Right atrium auricular region (tissue), 2 donors: ENCODE data around the gene ERBB4. TPM values are rescaled to one million over a fixed set of nuclear protein-coding genes. Genes with fewer than 3 reads are reported as not detected.

Experiments
- DNase-seq: peaks from one replicate; pipeline ENCODE4 v3.0.0-alpha.2; 2019; ENCODE audit warnings: low spot score
- H3K27ac ChIP-seq, 2 donors: fragments of 200-600 bp; sonication (generic); 1 replicate in 1 of 2; 2 replicates in 1 of 2; pipeline ENCODE4 v1.5.1; 2016 to 2019
- H3K27me3 ChIP-seq, 2 donors: fragments of 200-600 bp; sonication (generic); one replicate each; pipeline versions ENCODE4 v1.5.1 to v1.6.0; 2017 to 2019
- H3K36me3 ChIP-seq: fragments of 200-600 bp; sonication (generic); one replicate; pipeline ENCODE4 v1.5.1; 2016
- H3K4me1 ChIP-seq, 2 donors: fragments of 200-600 bp; sonication (generic); one replicate each; pipeline versions ENCODE4 v1.5.1 to v1.6.0; 2017 to 2019
- H3K4me3 ChIP-seq, 2 donors: fragments of 200-600 bp; sonication (generic); 1 replicate in 1 of 2; 2 replicates in 1 of 2; pipeline ENCODE4 v1.5.1; 2017 to 2019; ENCODE audit warnings: mild to moderate bottlenecking in 1 of 2, moderate library complexity in 1 of 2
- H3K9me3 ChIP-seq, 2 donors: fragments of 200-600 bp; sonication (generic); one replicate each; pipeline ENCODE4 v1.5.1; 2019
- total RNA-seq, 2 donors: library from RNA; depleted of rRNA; stranded (reverse); fragments of >200 nt; gene quantifications; one replicate each; pipeline ENCODE4 v1.1.0, GENCODE V29; 2016
- TF ChIP-seq, protein P1 (sequence below), 2 donors: fragments of 200-600 bp; sonication (generic); IDR thresholded peaks; one replicate each; pipeline ENCODE4 v1.5.1; 2019; ENCODE audit warnings: antibody characterized with exemption in 2 of 2

Gene ERBB4
- total RNA-seq, 2 donors from 2014 or later: 12.4 to 22.4 TPM

DNA sequence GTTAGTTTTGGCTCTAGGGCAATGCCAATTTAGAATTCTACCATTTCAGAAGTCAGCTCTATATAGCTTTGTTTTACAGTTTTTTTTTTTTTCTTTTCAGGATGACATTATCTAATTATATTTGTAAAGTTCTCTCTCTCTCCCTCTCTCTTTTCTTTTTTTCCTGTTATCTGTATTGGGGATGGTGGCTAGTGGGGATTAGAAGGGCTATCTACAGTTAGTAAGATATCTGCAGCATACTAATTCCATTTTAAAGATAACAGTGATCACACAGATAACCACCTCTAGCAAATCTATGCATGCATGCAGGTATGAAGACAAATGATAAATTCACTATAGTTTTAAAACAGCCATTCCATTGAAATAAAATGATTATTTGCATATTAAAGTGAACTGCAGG lies 438.9 kb downstream of the ERBB4 start:
- Histone ChIP-seq H3K4me3 (no peak overlapping the region), H3K9me3 (no peaks in the 10 kb centered on the region), H3K4me1 (no peaks in the 10 kb centered on the region), H3K27ac (no peak overlapping the region), H3K36me3 (no peaks in the 10 kb centered on the region), H3K27me3 (no peaks in the 10 kb centered on the region)
- TF ChIP-seq, protein P1, sequence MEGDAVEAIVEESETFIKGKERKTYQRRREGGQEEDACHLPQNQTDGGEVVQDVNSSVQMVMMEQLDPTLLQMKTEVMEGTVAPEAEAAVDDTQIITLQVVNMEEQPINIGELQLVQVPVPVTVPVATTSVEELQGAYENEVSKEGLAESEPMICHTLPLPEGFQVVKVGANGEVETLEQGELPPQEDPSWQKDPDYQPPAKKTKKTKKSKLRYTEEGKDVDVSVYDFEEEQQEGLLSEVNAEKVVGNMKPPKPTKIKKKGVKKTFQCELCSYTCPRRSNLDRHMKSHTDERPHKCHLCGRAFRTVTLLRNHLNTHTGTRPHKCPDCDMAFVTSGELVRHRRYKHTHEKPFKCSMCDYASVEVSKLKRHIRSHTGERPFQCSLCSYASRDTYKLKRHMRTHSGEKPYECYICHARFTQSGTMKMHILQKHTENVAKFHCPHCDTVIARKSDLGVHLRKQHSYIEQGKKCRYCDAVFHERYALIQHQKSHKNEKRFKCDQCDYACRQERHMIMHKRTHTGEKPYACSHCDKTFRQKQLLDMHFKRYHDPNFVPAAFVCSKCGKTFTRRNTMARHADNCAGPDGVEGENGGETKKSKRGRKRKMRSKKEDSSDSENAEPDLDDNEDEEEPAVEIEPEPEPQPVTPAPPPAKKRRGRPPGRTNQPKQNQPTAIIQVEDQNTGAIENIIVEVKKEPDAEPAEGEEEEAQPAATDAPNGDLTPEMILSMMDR (IDR thresholded peaks at IDR 0.05): no peak
- no peak for DNase-seq

DNA sequence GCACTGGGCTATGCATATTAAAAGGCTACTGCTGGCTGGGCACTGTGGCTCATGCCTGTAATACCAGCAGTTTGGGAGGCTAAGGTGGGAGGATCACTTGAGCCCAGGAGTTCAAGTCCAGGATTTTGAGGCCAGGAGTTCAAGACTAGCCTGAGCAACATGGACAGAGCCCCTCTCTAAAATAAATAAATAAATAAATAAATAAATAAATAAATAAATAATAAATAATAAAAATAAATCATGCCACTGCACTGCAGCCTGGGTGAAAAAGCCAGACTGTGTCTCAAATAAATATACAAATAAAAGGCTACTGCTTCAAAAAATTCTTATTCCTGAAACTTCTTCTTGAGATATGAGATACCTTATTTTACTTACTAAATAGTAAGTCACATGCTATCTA lies 439.6 kb downstream of the ERBB4 start:
- Histone ChIP-seq H3K36me3 (no peaks in the 10 kb centered on the region), H3K9me3 (no peaks in the 10 kb centered on the region), H3K27me3 (no peaks in the 10 kb centered on the region), H3K27ac (no peak overlapping the region), H3K4me1 (no peaks in the 10 kb centered on the region), H3K4me3 (no peak overlapping the region)
- TF ChIP-seq, protein P1 (IDR thresholded peaks at IDR 0.05): no peak
- no peak for DNase-seq

DNA sequence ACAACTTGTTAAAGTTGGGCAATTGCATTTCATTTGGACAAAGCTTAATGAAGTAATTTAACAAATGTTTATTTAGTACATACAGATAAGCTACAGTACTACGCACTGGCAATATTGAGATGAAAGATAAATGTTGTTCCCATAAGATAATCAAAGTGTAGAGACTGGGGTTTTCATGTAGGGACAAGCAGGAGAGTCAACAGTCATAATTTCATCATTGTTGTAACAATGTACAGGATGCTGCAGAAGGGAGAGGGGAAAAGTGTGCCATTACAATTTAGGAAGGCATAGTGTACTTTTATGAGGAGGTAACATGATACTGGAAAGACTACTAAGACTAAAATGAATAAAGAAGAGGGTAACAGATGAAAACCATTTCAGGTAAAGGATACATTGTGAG lies 441.6 kb downstream of the ERBB4 start:
- Histone ChIP-seq H3K4me3 (no peak overlapping the region), H3K9me3 (no peaks in the 10 kb centered on the region), H3K36me3 (no peaks in the 10 kb centered on the region), H3K4me1 (no peaks in the 10 kb centered on the region), H3K27me3 (no peaks in the 10 kb centered on the region), H3K27ac (no peak overlapping the region)
- no peak for DNase-seq
- TF ChIP-seq, protein P1 (IDR thresholded peaks at IDR 0.05): no peak

DNA sequence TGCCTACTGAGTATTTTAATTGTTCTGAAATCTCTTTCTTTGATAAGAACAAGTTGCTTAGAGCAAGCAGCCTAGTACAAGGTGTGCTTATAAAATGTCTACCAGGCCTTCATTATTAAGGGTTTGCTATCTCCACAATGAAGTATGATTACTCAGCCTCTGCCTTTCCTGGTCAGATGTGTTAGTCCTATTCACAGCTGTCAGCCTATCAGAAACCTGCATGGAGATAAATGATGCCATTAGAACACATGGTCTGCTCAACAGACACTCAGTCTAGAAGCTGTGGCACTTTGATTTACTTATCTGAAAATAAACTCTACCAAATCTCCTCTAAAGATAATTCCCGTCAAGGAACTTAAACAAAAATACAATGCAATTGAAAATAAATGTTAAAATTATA lies 448.7 kb downstream of the ERBB4 start:
- Histone ChIP-seq H3K27me3 (no peaks in the 10 kb centered on the region), H3K4me3 (no peak overlapping the region), H3K4me1 (no peaks in the 10 kb centered on the region), H3K9me3 (no peaks in the 10 kb centered on the region), H3K27ac (no peak overlapping the region), H3K36me3 (no peaks in the 10 kb centered on the region)
- no peak for DNase-seq
- TF ChIP-seq, protein P1 (IDR thresholded peaks at IDR 0.05): no peak

DNA sequence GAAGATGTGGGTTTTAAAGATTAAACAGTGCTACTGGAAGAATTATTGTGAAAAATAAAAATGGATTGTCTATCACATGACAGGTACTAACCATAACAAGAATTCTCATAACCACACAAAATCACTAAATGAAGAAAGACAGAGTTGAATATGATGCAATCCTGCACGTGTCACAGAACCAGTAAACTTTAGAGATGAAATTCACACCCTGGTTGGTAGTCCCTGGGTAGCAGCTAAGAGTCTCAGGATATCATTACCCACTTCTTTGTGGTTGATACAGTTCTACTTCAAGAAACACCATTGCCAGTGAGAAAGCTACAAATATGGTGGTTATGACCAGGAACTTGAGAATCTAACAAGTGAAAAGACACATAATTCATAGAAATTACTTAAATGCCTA lies 450.2 kb downstream of the ERBB4 start:
- no peak for DNase-seq
- H3K27ac ChIP-seq: no peak overlapping the region

DNA sequence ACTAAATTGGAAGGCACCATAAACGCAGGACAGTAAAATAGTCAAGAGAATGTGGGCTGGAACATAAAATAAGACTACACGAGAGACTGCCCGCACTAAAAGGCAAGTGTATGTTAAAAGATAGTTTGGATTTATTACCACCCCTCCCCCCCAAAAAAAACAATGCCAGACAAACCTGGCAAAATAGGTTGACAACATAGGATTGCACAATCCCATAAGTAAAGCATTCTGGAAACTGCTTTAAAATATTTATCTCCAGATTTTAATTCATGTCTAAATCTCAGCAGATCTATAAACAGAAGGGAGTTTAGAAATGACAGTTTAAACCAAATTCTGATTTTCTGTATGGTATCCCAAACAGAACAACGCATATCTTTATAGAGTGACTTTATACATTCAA lies 455.1 kb downstream of the ERBB4 start:
- H3K36me3 ChIP-seq: no peaks in the 10 kb centered on the region
- H3K4me3 ChIP-seq: no peak overlapping the region
- DNase-seq: no peak
- no peak overlapping the region for H3K27ac ChIP-seq
- H3K27me3 ChIP-seq: no peaks in the 10 kb centered on the region
- H3K4me1 ChIP-seq: no peaks in the 10 kb centered on the region
- TF ChIP-seq, protein P1 (IDR thresholded peaks at IDR 0.05): no peak
- H3K9me3 ChIP-seq: no peaks in the 10 kb centered on the region

More for the DNA sequence above, 450.2 kb downstream of the ERBB4 start:
- Histone ChIP-seq H3K9me3 (no peaks in the 10 kb centered on the region), H3K4me3 (no peak overlapping the region), H3K4me1 (no peaks in the 10 kb centered on the region), H3K27me3 (no peaks in the 10 kb centered on the region), H3K36me3 (no peaks in the 10 kb centered on the region)
- TF ChIP-seq, protein P1 (IDR thresholded peaks at IDR 0.05): no peak
